Measurements from ENCODE around the gene PLEKHG4B.
"Not testable (repeated sequence)": the region's sequence is repeated elsewhere in the genome, so short reads cannot be mapped to it uniquely, and the experiment has no call there.

Gene PLEKHG4B

DNA sequence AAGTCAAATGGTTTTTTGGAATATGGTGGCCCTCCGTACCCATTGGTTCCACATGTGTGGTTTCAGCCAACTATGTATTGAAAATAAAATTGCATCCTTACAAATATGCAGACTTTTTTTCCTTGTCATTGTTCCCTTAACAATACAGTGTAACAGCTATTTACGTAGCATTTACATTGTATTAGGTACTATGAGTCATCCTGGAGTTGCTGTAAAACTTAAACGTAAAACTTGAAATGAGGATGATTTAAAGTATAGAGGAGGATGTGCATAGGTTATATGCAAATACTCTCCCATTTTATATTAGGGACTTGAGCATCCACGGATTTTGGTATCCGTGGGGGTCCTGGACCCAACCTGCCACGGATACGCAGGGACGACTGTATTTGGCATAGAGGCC, 142.5 kb downstream of the PLEKHG4B start:
- DNase-seq: no peak

DNA sequence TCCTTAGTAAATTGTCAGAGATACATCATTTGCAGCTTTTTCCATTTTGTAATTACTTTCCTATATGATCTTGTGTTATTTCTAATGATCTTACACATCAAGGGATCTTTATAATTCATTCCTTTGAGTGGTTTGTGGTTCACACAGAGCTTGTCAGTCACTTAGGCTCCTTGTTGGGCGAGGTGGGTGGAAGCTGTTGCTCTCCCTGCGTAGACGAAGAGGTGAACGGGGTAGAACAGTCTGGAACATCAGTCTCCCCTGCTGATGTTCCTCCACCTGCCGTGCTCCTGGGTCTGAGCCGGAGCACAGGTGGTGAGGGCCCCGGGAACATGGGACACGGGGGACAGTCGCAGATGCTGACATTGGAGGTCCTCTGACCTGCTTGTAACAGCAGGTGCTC, 143.6 kb downstream of the PLEKHG4B start:
- DNase-seq: not testable (repeated sequence)

DNA sequence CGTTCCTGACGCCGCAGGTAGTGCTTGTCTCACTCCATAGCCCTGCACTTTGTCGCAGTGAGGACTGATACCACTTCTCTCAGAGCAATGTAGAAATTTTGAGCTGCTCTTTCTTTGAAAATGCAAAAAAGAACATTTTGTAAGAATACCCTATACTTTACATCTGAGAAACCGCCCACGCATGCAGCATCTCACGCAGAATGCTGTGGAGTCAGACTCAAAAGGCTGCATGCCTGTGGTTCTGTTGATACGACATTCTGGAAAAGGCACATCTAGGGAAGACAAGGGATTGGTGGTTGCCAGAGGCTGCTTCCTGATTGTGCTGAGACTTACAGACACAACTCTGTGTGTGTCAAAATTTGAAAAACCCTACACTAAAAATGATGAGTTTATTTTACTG, 146.0 kb downstream of the PLEKHG4B start:
- not testable (repeated sequence) for DNase-seq
